Lung (tissue), 12 donors: ENCODE measurements around the gene PAK6. TPM values are rescaled to one million over a fixed set of nuclear protein-coding genes. Genes with fewer than 3 reads are reported as not detected.

Source experiments
- ATAC-seq: fragments of 200-7000 bp; cut with Tn5 transposase; one replicate; pipeline ENCODE4 v1.9.1; 2020; ENCODE audit warnings: moderate number of reproducible peaks; ENCODE audit not compliant: insufficient read depth, low FRiP score
- DNase-seq, 3 donors: peaks; one replicate each; pipeline ENCODE4 v3.0.0-alpha.2; 2013 to 2017
- H3K27ac ChIP-seq, 2 donors: one replicate each; pipeline ENCODE4 v1.5.1; 2013; ENCODE audit warnings: mild to moderate bottlenecking in 2 of 2, moderate library complexity in 2 of 2, control low read depth in 1 of 2, inconsistent platforms in 1 of 2, low read depth in 1 of 2, low read length in 1 of 2
- H3K27me3 ChIP-seq, 3 donors: one replicate each; pipeline ENCODE4 v1.5.1; 2013; ENCODE audit warnings: low read length in 2 of 3; ENCODE audit not compliant: control insufficient read depth in 3 of 3, insufficient read depth in 3 of 3
- H3K36me3 ChIP-seq, 4 donors: one replicate each; pipeline ENCODE4 v1.5.1; 2013; ENCODE audit warnings: low read length in 4 of 4, mild to moderate bottlenecking in 1 of 4, moderate library complexity in 1 of 4; ENCODE audit not compliant: control insufficient read depth in 4 of 4, insufficient read depth in 4 of 4
- H3K4me1 ChIP-seq, 5 donors: one replicate each; pipeline ENCODE4 v1.5.1; 2013; ENCODE audit warnings: low read length in 5 of 5, mild to moderate bottlenecking in 2 of 5, moderate library complexity in 1 of 5; ENCODE audit not compliant: control insufficient read depth in 5 of 5, insufficient read depth in 5 of 5
- H3K4me3 ChIP-seq: one replicate; pipeline ENCODE4 v1.5.1; 2013; ENCODE audit warnings: mild to moderate bottlenecking, control low read depth, moderate library complexity
- H3K9ac ChIP-seq, 2 donors: one replicate each; pipeline ENCODE4 v1.5.1; 2013; ENCODE audit warnings: low read length in 2 of 2, control low read depth in 1 of 2; ENCODE audit not compliant: insufficient read depth in 1 of 2
- H3K9me3 ChIP-seq, 4 donors: one replicate each; pipeline ENCODE4 v1.5.1; 2013; ENCODE audit warnings: low read length in 3 of 4, mild to moderate bottlenecking in 1 of 4, moderate library complexity in 1 of 4; ENCODE audit not compliant: control insufficient read depth in 4 of 4, insufficient read depth in 3 of 4
- CTCF ChIP-seq: IDR thresholded peaks from 2 replicates; pipeline ENCODE4 v1.5.1; 2012; ENCODE audit warnings: mild to moderate bottlenecking; ENCODE audit errors: control extremely low read depth, extremely low read depth
- WGBS, 2 donors: extraction: QIAGEN DNeasy Blood & Tissue Kit; methylation state at CpG; one replicate each; pipeline ENCODE4 v1.1.7; 2013; 5-methylcytosine and 5-hydroxymethylcytosine counted together
- polyA plus RNA-seq, 2 donors: library from polyadenylated mRNA; stranded (reverse); fragments of 200-250 nt; gene quantifications; one replicate each; pipeline ENCODE4 v1.2.1, GENCODE V29; 2013
- total RNA-seq, 2 donors: library from RNA; depleted of rRNA in 1 of 2; stranded (reverse); fragments of >200 nt in 1 of 2; gene quantifications; one replicate each; pipeline ENCODE4 v1.2.1, GENCODE V29; 2014 to 2021
- donor health status: control.
- donor health status: control.
- donor health status: Bipolar disorder and iron deficiency.
- donor health status: healthy.
- donor health status: DM: yes; HTN: yes; CAD: no.

PAK6 gene
- total and polyA plus RNA-seq, 4 donors = 5.8 to 10.4 (median 7.2) TPM

DNA sequence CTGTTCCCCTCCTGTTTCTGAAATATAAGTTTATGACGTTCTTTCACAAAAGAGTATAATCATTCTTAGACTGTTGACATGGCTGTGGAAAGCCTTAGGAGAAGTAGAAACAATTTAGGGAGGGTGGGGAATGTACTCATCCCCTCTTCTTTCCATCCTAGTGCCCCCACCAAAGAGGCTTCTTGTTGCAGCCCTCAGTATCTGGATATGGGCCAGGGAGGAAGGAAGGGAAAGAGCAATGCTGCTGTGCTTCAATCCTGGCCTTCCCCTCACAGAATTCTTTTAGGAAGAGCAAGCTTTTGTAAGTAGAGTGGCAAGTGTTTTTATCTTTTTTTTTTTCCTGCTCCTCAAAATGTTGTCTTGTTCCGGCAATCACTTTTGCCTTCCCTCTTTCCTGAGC is 86.3 kb downstream of the PAK6 start:
- Histone ChIP-seq H3K9ac (no peak overlapping the region), H3K4me3 (no peak overlapping the region), H3K27ac (peak overlapping the region in 1 of 2 donors; percentile 10), H3K4me1 (peaks cover 7 to 39% (median 21%) of the 10 kb centered on the region in 5 donors), H3K27me3 (no peaks in the 10 kb centered on the region), H3K36me3 (peaks cover 0 to 5% (median 0%) of the 10 kb centered on the region in 4 donors), H3K9me3 (no peaks in the 10 kb centered on the region)
- WGBS, 2 donors = 30 to 44% methylated on average over 2 of the region's 2 CpGs
- no peak for ATAC-seq
- peak in 1 of 3 donors; percentile 52 for DNase-seq
- no peak for TF ChIP-seq CTCF

- H3K4me1 ChIP-seq = peaks cover 9 to 44% (median 25%) of the 10 kb centered on the region in 5 donors
- H3K36me3 ChIP-seq = peaks cover 0 to 5% (median 0%) of the 10 kb centered on the region in 4 donors
- no peaks in the 10 kb centered on the region for H3K27me3 ChIP-seq
- no peak overlapping the region for H3K4me3 ChIP-seq
- no peak overlapping the region for H3K27ac ChIP-seq
- no peak for TF ChIP-seq CTCF
- DNase-seq (no peak), ATAC-seq (no peak)
- H3K9me3 ChIP-seq = no peaks in the 10 kb centered on the region
- no peak overlapping the region for H3K9ac ChIP-seq
- WGBS, 2 donors = 80 to 85% methylated on average over 2 of the region's 2 CpGs
These were observed 86.8 kb downstream of the PAK6 start for GRCh38 chr15:40325700-40326099.

Other genes starting within 250 kb of the PAK6 start
- gene SRP14, start 199.9 kb upstream of the PAK6 start, total RNA-seq = 100 to 1,000 TPM; 136 to 289 TPM
- gene SRP14, start 199.9 kb upstream of the PAK6 start, polyA plus RNA-seq = 100 to 1,000 TPM; 256 to 421 TPM
- 10 to 100 TPM; 11.5 to 42.5 TPM for gene BMF, start 130.2 kb upstream of the PAK6 start, total RNA-seq
- gene BMF, start 130.2 kb upstream of the PAK6 start, polyA plus RNA-seq = 10 to 100 TPM in 1 of 2 donors, 1 to 10 TPM in 1; 8.8 to 10.8 TPM
- gene BUB1B, start 78.0 kb upstream of the PAK6 start, total RNA-seq = 1 to 10 TPM; 1.8 to 8.0 TPM
- gene BUB1B, start 78.0 kb upstream of the PAK6 start, polyA plus RNA-seq = 1 to 10 TPM; 1.1 to 2.3 TPM
- not detected for gene ANKRD63, start 44.0 kb downstream of the PAK6 start, total RNA-seq
- not detected for gene ANKRD63, start 44.0 kb downstream of the PAK6 start, polyA plus RNA-seq
- gene PLCB2, start 68.9 kb downstream of the PAK6 start, total RNA-seq = 10 to 100 TPM; 17.9 to 76.7 TPM
- 10 to 100 TPM; 47.5 to 54.9 TPM for gene PLCB2, start 68.9 kb downstream of the PAK6 start, polyA plus RNA-seq
- gene INAFM2, start 84.6 kb downstream of the PAK6 start, total RNA-seq = 10 to 100 TPM; 12.8 to 31.1 TPM
- gene INAFM2, start 84.6 kb downstream of the PAK6 start, polyA plus RNA-seq = 10 to 100 TPM; 18.4 to 19.7 TPM
- gene CCDC9B, start 101.9 kb downstream of the PAK6 start, total RNA-seq = 10 to 100 TPM in 1 of 2 donors, 1 to 10 TPM in 1; 4.4 to 42.1 TPM
- 10 to 100 TPM in 1 of 2 donors, 1 to 10 TPM in 1; 7.0 to 22.8 TPM for gene CCDC9B, start 101.9 kb downstream of the PAK6 start, polyA plus RNA-seq
- not detected for gene PHGR1, start 112.0 kb downstream of the PAK6 start, total RNA-seq
- gene PHGR1, start 112.0 kb downstream of the PAK6 start, polyA plus RNA-seq = 1 to 10 TPM in 1 of 2 donors, under 1 TPM in 1; 0.84 to 1.0 TPM
- gene DISP2, start 119.2 kb downstream of the PAK6 start, total RNA-seq = 1 to 10 TPM in 1 of 2 donors, under 1 TPM in 1; 0.23 to 1.3 TPM
- gene DISP2, start 119.2 kb downstream of the PAK6 start, polyA plus RNA-seq = 1 to 10 TPM in 1 of 2 donors, under 1 TPM in 1; 0.06 to 2.5 TPM
- 10 to 100 TPM; 14.8 to 16.6 TPM for gene KNSTRN, start 143.7 kb downstream of the PAK6 start, total RNA-seq
- 10 to 100 TPM in 1 of 2 donors, 1 to 10 TPM in 1; 7.5 to 13.2 TPM for gene KNSTRN, start 143.7 kb downstream of the PAK6 start, polyA plus RNA-seq
- 10 to 100 TPM; 51.0 to 87.8 TPM for gene IVD, start 166.7 kb downstream of the PAK6 start, total RNA-seq
- 10 to 100 TPM; 41.4 to 47.6 TPM for gene IVD, start 166.7 kb downstream of the PAK6 start, polyA plus RNA-seq
- 10 to 100 TPM; 11.3 to 28.1 TPM for gene BAHD1, start 201.9 kb downstream of the PAK6 start, total RNA-seq
- 10 to 100 TPM; 12.8 to 14.5 TPM for gene BAHD1, start 201.9 kb downstream of the PAK6 start, polyA plus RNA-seq
- 10 to 100 TPM; 13.6 to 20.0 TPM for gene CHST14, start 231.9 kb downstream of the PAK6 start, total RNA-seq
- 10 to 100 TPM in 1 of 2 donors, 1 to 10 TPM in 1; 9.8 to 10.4 TPM for gene CHST14, start 231.9 kb downstream of the PAK6 start, polyA plus RNA-seq